Activated naive CD4-positive, alpha-beta T cell treated with anti-CD3 and anti-CD28 coated beads for 36 hours (primary cell): ENCODE measurements around the gene SMYD4. TPM values are rescaled to one million over a fixed set of nuclear protein-coding genes. Genes with fewer than 3 reads are reported as not detected.

Experiments used
- CTCF ChIA-PET: fragments of 350-600 bp; sonication (Branson Sonifier 250); formaldehyde crosslinking; loops from one replicate; lab custom pipeline; 2021; ENCODE audit warnings: antibody characterized with exemption; lab: Charles Lee
- DNase-seq: peaks from one replicate; pipeline ENCODE4 v3.0.0-alpha.2; 2020
- H3K27ac Mint-ChIP-seq: one replicate; pipeline ENCODE4 v1.8.0; 2021; ENCODE audit warnings: mild to moderate bottlenecking, mixed read lengths
- H3K27me3 Mint-ChIP-seq: one replicate; pipeline ENCODE4 v1.8.0; 2021; ENCODE audit warnings: low read depth, mixed read lengths
- H3K36me3 Mint-ChIP-seq: one replicate; pipeline ENCODE4 v1.8.0; 2021; ENCODE audit warnings: low read depth, mixed read lengths
- H3K4me1 Mint-ChIP-seq: one replicate; pipeline ENCODE4 v1.8.0; 2021; ENCODE audit warnings: low read depth, mixed read lengths
- H3K4me3 Mint-ChIP-seq: one replicate; pipeline ENCODE4 v1.8.0; 2021; ENCODE audit warnings: mild to moderate bottlenecking, moderate library complexity, mixed read lengths
- H3K9me3 Mint-ChIP-seq: one replicate; pipeline ENCODE4 v1.8.0; 2021; ENCODE audit warnings: mixed read lengths
- intact Hi-C: fragments of 100-400 bp; cut with micrococcal nuclease; formaldehyde crosslinking; loops from one replicate; pipeline ENCODE4 v1.15.1; 2023
- total RNA-seq, 2 experiments: library from RNA; stranded (reverse); gene quantifications; one replicate each; pipeline ENCODE4 v1.2.3, GENCODE V29; 2021

Gene SMYD4, protein sequence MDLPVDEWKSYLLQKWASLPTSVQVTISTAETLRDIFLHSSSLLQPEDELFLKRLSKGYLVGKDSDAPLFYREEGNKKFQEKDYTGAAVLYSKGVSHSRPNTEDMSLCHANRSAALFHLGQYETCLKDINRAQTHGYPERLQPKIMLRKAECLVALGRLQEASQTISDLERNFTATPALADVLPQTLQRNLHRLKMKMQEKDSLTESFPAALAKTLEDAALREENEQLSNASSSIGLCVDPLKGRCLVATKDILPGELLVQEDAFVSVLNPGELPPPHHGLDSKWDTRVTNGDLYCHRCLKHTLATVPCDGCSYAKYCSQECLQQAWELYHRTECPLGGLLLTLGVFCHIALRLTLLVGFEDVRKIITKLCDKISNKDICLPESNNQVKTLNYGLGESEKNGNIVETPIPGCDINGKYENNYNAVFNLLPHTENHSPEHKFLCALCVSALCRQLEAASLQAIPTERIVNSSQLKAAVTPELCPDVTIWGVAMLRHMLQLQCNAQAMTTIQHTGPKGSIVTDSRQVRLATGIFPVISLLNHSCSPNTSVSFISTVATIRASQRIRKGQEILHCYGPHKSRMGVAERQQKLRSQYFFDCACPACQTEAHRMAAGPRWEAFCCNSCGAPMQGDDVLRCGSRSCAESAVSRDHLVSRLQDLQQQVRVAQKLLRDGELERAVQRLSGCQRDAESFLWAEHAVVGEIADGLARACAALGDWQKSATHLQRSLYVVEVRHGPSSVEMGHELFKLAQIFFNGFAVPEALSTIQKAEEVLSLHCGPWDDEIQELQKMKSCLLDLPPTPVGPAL
- total RNA-seq, result 10 to 100 TPM; 18.7 to 22.0 TPM

DNA sequence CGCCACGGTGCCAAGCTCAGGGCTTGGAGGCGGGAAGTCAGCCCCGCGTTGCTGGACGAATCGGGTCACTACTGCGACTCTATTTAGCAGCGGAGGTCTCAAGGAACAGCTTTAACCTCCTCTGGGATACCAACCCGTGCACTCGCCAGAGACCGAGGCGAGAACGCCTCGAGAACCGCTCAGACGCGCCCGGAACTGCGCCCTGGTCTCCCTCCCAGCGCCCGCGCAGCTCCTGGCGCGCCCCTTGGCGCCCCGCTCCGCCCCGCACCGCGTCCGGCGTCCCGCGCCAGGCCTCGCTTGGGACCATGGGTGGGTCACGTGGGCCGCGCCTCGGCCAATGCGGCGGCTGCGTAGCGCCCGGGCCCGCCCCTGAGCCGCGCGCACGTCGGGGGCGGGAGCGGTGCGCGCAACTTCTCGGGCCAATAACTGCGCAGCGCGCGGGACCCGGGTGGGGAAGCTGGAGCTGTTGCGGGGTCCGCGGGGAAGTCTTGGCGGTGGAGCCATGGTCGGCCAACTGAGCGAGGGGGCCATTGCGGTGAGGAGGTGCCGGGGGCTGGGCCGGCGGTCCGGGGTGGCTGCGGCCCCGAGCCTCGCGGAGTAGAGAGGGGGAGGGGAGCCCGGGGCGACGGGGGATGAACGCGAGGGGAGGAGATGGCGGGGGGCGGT lies at the start of gene SMYD4, which contains the start of gene RPA1:
TSS of gene SMYD4 (minus strand) at position 311 of the 666 bp plus-strand sequence. CDS start 1,908 bp downstream, outside the sequence.
TSS of gene RPA1 (plus strand) at position 414 of the 666 bp plus-strand sequence. CDS start at position 503, 89 bp downstream.
- peak within 1 kb of the TSS; percentile 93 for H3K4me3 Mint-ChIP-seq
- DNase-seq, result peak; percentile 89
- CTCF ChIA-PET, result interaction anchor here (0.6 to 2.0 kb wide), 2 partner anchors 38 to 113 kb away, joined by 4 to 7 read pairs; no protein-coding TSS in a partner anchor
- H3K27me3 Mint-ChIP-seq, result no peaks in the 10 kb centered on the region
- no peaks in the 10 kb centered on the region for H3K9me3 Mint-ChIP-seq
- peaks cover 25% of the 10 kb centered on the region for H3K36me3 Mint-ChIP-seq
- H3K4me1 Mint-ChIP-seq, result peaks cover 61% of the 10 kb centered on the region
- peak within 1 kb of the TSS; percentile 85 for H3K27ac Mint-ChIP-seq
- intact Hi-C loops, result loop anchor here (1.0 to 5.0 kb wide), 4 partner anchors 113 to 423 kb away; partner anchors contain the start of genes RILP and SCARF1

DNA sequence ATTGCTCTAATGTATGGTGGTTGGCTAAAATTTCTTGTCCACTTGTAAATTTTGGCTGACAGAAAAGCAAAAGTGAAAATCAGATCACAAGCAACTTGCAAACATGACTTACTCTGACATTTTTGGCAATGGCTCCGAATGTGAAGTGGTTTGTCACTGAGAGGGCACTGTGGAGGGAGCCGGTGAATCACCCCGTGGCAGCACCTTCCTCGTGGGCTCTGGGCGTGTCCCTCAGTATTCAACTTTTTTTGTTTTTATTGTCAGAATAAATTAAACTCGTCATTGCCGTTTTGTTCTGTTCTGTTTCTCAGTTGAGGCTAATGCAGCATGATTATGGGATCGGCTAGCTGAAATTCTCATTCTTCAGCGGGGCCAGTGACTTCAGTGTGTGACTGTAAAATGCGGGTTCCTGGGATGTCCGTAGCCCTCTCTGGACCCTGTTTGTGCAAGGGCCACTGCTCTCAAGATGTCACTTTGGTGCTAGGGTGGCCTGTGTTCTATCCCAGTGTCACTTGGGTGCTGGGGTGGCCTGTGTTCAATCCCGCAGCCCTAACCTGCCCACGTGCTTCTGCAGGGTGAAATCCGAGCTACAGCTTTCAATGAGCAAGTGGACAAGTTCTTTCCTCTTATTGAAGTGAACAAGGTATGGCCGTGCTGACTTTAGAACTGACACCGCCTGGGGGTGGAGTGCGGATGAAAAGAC lies 48.9 kb upstream of the SMYD4 start:
- no peak overlapping the region for H3K27ac Mint-ChIP-seq
- H3K4me1 Mint-ChIP-seq, result peaks cover 7% of the 10 kb centered on the region
- H3K27me3 Mint-ChIP-seq, result no peaks in the 10 kb centered on the region
- CTCF ChIA-PET, result interaction anchor here (0.8 kb wide), 1 partner anchor 14 kb away, joined by 3 read pairs; no protein-coding TSS in a partner anchor
- intact Hi-C loops, result no loop called here
- H3K36me3 Mint-ChIP-seq, result peaks cover 47% of the 10 kb centered on the region
- H3K4me3 Mint-ChIP-seq, result no peak overlapping the region
- no peak for DNase-seq
- H3K9me3 Mint-ChIP-seq, result no peaks in the 10 kb centered on the region

DNA sequence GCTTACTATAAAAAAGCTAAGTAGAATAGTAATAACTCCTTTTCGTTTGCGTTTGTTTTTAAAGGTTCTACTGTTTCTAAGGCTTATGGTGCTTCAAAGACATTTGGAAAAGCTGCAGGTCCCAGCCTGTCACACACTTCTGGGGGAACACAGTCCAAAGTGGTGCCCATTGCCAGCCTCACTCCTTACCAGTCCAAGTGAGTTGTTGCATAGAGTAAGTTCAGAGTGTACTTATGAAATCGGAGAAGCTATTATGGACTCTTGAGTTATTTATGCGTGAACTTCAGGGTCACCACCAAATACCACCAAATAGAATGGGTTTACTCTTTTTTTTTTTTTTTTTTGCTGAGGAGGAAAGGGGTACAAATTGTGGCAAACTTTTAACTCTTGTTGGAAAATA lies 45.9 kb upstream of the SMYD4 start:
- Mint-ChIP-seq H3K27me3 (no peaks in the 10 kb centered on the region), H3K9me3 (no peaks in the 10 kb centered on the region), H3K36me3 (peaks cover 51% of the 10 kb centered on the region), H3K27ac (no peak overlapping the region), H3K4me1 (peaks cover 37% of the 10 kb centered on the region), H3K4me3 (no peak overlapping the region)
- DNase-seq, result no peak
- CTCF ChIA-PET, result no interaction called here
- intact Hi-C loops, result no loop called here

DNA sequence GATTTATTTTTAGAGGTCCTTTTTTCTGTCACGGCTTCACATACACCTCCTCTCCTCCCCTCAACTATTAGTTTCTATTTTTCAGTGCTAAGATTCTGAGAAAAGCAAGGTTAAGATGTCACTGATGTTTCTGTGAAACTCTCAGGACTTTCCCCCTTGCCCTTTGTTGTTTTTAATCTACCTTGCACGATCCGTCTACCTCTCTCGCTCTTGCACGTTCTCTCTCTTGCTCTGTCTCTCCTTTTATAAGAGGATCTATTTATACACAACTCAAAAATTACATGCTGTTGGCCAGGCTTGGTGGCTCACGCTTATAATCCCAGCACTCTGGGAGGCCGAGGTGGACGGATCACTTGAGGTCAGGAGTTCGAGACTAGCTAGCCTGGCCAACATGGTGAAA lies 43.7 kb upstream of the SMYD4 start:
- Mint-ChIP-seq H3K4me3 (peak overlapping the region; percentile 33), H3K27me3 (no peaks in the 10 kb centered on the region), H3K4me1 (peaks cover 50% of the 10 kb centered on the region), H3K9me3 (no peaks in the 10 kb centered on the region), H3K27ac (peak overlapping the region; percentile 90), H3K36me3 (peaks cover 36% of the 10 kb centered on the region)
- CTCF ChIA-PET, result interaction anchor here (1.5 kb wide), 1 partner anchor 9 kb away, joined by 4 read pairs; no protein-coding TSS in a partner anchor
- intact Hi-C loops, result no loop called here
- DNase-seq, result peak; percentile 34

DNA sequence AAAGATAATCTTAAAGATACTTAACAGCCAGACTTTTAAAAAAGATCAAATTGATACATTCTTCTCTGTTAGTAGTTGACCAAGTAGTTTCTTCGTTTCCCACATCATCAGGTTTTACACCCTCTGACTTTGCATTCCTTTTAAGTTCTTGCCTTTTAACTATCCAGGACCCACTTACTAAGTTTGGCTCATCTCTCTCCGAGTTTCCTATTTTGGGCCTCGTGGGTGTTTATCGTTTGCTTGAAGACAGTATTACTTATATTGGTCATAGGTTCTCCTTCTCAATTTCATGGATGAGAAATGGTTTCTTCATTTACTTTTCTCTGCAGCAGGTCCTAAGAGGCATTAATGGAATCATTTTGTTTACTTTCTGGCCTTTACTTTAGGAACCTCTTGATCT lies 43.3 kb upstream of the SMYD4 start:
- Mint-ChIP-seq H3K4me3 (peak overlapping the region; percentile 33), H3K27ac (peak overlapping the region; percentile 90), H3K36me3 (peaks cover 36% of the 10 kb centered on the region), H3K4me1 (peaks cover 50% of the 10 kb centered on the region), H3K27me3 (no peaks in the 10 kb centered on the region), H3K9me3 (no peaks in the 10 kb centered on the region)
- DNase-seq, result peak; percentile 51
- CTCF ChIA-PET, result no interaction called here
- intact Hi-C loops, result no loop called here

DNA sequence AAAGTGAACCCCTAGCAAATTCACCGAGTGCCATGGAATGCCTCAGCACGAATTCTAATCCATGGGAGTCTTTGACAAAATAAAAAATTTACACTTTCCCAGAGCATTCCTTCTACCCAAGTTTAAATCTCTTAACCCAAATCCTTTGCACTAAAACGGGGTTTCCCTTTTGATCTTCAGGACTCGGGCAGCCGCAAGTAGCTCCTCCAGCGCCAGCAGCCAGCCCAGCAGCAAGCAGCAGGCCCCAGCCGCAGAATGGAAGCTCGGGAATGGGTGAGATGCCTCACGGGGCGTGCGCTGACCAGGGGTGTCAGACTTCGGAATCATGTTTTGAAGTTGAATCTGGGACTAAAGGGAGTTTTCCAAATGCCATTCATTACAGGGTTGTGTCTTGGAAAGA lies 42.6 kb upstream of the SMYD4 start:
- no peak for DNase-seq
- intact Hi-C loops, result no loop called here
- H3K4me3 Mint-ChIP-seq, result no peak overlapping the region
- H3K9me3 Mint-ChIP-seq, result no peaks in the 10 kb centered on the region
- peak overlapping the region; percentile 90 for H3K27ac Mint-ChIP-seq
- no peaks in the 10 kb centered on the region for H3K27me3 Mint-ChIP-seq
- CTCF ChIA-PET, result no interaction called here
- peaks cover 50% of the 10 kb centered on the region for H3K4me1 Mint-ChIP-seq
- peaks cover 33% of the 10 kb centered on the region for H3K36me3 Mint-ChIP-seq

DNA sequence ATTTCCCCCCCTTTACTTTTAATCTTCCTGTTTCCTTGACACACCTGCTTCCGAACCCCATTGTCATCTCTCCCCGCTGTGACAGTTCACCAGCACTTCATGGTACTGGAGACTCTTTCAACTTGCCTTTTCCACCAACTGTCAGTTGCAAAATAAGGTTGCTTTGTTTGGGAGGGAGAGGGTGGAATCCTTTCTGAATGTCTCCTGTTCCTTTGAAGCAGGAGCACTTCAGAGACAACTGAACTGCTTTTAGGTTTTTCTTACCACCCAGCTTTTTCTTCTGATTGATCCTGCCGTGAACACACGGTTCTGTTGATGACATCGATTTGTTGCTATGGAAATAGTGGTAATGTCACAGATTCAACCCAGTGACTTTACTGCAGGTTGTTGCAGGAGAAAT lies 42.1 kb upstream of the SMYD4 start:
- peak; percentile 34 for DNase-seq
- intact Hi-C loops, result no loop called here
- no peaks in the 10 kb centered on the region for H3K9me3 Mint-ChIP-seq
- H3K4me1 Mint-ChIP-seq, result peaks cover 50% of the 10 kb centered on the region
- peaks cover 29% of the 10 kb centered on the region for H3K36me3 Mint-ChIP-seq
- CTCF ChIA-PET, result interaction anchor here (0.6 to 2.5 kb wide), 3 partner anchors 10 to 151 kb away, joined by 3 to 7 read pairs (median 7); no protein-coding TSS in a partner anchor
- no peaks in the 10 kb centered on the region for H3K27me3 Mint-ChIP-seq
- peak overlapping the region; percentile 90 for H3K27ac Mint-ChIP-seq
- H3K4me3 Mint-ChIP-seq, result peak overlapping the region; percentile 2

DNA sequence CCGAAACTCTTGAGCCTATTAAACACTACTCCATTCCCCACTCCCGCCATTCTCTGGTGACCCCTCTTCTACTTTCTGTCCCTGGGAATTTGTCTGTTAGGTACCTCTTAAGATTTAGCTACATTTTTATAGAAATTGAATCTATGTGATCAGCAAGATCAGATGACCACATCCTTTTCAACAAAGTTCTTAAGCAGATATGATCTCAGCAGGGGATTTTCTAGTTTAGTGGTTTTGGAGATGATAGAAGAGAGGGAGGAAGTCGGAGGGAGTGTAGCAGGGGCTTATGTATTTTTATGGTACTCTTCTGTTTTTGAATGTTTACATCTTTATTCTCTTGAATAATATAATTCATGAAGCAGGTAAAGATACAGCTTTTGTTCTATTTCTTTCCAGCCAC lies 40.9 kb upstream of the SMYD4 start:
- H3K4me3 Mint-ChIP-seq, result no peak overlapping the region
- CTCF ChIA-PET, result interaction anchor here (0.5 to 2.5 kb wide), 3 partner anchors 11 to 150 kb away, joined by 3 to 7 read pairs (median 7); no protein-coding TSS in a partner anchor
- intact Hi-C loops, result loop anchor here (1.0 kb wide), 2 partner anchors 36 to 154 kb away; no protein-coding TSS in a partner anchor
- H3K27me3 Mint-ChIP-seq, result no peaks in the 10 kb centered on the region
- H3K27ac Mint-ChIP-seq, result peak overlapping the region; percentile 70
- H3K9me3 Mint-ChIP-seq, result no peaks in the 10 kb centered on the region
- no peak for DNase-seq
- H3K36me3 Mint-ChIP-seq, result peaks cover 25% of the 10 kb centered on the region
- peaks cover 50% of the 10 kb centered on the region for H3K4me1 Mint-ChIP-seq

DNA sequence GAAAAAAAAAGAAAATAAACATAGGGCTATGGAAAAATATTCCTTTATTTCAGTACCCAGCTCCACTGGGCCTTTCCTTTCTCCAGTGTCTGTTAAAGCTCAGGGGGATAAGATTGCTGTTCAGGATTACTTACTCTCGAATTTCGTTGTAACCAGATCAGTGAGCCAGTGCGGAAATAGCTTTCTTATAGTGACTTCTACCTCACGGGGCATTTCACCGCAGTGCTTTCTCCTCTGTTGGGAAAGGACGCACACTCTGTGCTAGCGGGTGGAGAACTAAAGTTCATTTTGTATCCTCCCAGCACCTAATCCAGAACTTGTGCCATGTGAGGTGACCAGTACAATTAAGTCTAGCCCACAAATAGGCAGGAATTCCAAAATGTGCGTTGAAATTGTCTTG lies 38.4 kb upstream of the SMYD4 start:
- intact Hi-C loops, result no loop called here
- no peak for DNase-seq
- peaks cover 10% of the 10 kb centered on the region for H3K36me3 Mint-ChIP-seq
- no peak overlapping the region for H3K27ac Mint-ChIP-seq
- H3K9me3 Mint-ChIP-seq, result no peaks in the 10 kb centered on the region
- H3K4me1 Mint-ChIP-seq, result peaks cover 42% of the 10 kb centered on the region
- no peaks in the 10 kb centered on the region for H3K27me3 Mint-ChIP-seq
- no peak overlapping the region for H3K4me3 Mint-ChIP-seq
- CTCF ChIA-PET, result interaction anchor here (0.6 to 2.1 kb wide), 5 partner anchors 14 to 243 kb away, joined by 3 to 10 read pairs (median 3); no protein-coding TSS in a partner anchor

DNA sequence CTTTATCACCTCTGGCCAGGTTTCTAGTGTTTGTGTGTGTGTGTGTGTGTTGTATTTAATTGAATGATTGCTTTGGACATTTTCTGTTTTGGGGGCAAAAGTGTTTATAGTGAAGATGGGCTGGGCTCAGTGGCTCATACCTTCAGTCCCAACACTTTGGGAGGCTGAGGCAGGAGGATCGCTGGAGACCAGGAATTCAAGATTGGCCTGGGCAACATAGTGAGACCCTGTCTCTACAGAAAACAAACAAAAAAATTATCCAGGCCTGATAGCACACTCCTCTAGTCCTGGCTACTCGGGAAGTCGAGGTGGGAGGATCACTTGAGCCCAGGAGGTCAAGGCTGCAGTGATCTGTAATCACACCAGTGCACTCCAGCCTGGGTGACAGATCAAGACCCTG lies 37.6 kb upstream of the SMYD4 start:
- intact Hi-C loops, result no loop called here
- CTCF ChIA-PET, result interaction anchor here (0.7 to 2.1 kb wide), 4 partner anchors 15 to 146 kb away, joined by 3 to 10 read pairs (median 4); no protein-coding TSS in a partner anchor
- Mint-ChIP-seq H3K4me1 (peaks cover 34% of the 10 kb centered on the region), H3K4me3 (no peak overlapping the region), H3K36me3 (peaks cover 5% of the 10 kb centered on the region), H3K27me3 (no peaks in the 10 kb centered on the region), H3K9me3 (no peaks in the 10 kb centered on the region), H3K27ac (peak overlapping the region; percentile 3)
- DNase-seq, result no peak
